ENCODE measurements around the gene ELF5. TPM values are rescaled to one million over a fixed set of nuclear protein-coding genes. Genes with fewer than 3 reads are reported as not detected.

The ELF5 gene
- polyA plus RNA-seq, 3 donors = 62.1 to 100 (median 64.4) TPM

DNA sequence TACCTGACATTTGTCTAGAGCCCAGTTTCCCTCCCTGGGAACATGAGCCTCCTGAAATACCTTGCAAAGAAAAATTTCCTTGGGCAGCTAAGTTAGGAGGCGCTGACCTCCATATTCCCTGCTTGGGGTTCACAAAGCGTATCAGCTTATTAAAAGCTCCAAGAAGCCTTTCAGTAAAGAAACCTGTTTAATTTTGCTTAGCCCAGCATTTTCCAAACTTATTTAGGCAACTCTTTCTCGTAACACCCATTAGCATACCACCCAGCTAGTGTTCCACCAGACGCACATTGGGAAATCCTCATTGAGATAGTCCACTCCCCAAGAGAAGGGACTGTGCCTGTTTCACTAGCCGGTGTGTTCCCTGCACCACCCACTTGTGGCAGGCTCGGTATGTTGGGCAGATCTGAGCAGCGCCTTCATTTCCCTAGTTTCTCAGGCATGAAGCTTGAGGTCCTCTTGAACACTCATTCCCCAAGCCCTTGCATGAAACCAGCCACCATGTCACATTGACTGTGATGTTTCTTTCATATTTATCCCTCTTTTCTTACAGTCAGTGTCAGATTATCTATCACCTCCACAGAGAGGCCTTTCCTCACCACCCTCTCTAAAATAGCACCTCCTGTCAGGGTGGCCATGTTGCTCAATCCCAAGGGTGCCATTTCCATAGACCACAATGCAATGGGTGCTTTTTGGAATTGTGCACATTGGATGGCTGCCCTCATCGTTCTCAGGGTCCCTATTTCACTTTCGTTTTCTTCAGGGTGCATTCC lies 12.5 kb upstream of the ELF5 start:
- no peak for DNase-seq

DNA sequence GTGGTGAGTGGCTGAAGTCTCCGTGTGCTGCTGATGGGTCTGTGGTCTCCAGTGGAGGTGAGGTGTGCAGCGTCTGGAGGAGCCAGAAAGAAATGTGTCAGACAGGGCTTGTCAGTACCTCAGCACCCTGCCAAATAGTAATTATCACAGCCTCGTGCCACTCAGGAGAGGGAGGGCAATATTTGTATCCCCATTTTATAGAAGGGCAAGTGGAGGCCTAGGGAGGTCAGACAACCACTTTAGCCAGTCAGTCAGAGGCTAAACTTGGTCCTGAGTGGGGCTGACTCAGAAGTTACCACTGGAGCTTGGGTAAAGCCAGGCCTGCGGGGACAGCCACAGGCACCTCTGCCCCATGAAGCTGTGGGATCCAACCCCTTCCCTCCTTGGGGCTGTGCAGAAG lies 11.5 kb upstream of the ELF5 start:
- no peak for DNase-seq

DNA sequence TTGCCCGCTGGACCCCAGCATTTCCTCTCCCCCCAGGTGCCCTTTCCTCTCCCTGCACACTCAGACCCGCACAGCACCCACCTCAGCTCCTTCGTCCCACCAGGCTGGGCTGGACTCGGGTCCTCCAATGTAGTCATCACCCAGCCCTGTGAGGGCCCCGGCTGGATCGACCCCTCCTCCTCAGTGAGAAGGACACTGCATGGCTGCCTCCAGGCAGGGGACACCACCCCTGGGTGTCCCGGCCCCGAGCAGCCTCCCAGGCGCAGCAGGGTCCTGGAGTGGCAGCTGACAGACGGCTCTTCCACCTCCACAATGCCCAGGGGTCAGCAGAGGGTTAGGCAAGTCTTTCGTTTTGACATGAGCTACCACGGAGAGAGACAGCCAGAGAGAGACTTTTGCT lies 11.1 kb upstream of the ELF5 start:
- DNase-seq = no peak

DNA sequence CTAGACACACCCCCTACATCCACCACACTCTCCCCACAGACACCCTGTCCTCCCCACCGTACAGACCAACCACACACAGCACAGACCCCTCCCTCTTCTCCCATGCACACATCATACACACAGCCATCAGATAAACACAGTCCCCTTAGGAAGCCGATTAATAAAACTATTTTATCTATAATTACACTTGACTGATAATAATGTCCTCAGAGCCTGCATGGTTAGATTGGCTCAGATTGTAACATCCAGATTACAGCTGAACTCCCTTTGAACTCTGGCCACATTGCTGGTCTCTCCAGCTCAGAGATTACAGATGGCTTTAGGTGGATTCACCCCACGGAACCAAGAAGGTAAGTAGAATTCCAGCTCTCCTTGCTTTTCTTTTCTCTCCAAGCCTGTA lies 9.5 kb upstream of the ELF5 start:
- no peak for DNase-seq

DNA sequence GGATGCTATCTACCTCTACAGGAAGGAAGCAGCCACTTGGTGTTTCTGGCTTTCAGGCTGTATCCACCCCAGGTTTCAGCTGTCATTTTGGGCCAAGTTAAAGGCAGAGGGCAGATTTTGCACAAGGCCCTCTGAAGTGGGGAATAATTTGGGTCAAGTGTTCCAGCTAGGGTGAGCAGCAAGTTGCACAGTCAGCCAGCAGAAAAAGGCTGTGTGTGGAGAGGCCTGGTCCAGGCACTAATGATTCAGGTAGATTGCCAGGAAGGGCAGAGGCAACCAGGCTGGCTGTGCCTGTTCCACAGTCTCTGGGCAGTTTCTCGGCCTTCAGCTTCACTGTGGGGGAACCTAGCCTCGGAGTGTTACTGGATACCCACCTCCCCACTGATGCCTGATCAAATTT lies 8.6 kb upstream of the ELF5 start:
- no peak for DNase-seq

DNA sequence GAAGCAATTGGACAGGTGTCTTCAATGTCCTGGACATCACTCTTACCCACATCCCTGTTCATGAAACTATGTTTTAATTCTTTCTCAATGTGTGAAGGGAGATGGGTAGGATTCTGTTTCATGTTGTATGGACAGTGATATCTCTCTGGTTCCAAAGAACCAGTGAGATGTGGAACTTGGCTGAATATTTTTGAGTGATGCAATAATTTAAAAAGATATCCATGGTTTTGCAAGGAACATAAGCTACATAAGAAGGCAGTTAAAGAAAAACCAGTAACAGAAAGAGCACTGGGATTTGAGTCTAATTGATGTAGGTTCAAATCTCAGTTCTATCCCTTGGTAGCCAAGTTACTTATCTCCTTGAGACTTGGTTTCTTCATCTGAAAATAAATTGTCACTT lies 7.7 kb upstream of the ELF5 start:
- no peak for DNase-seq

DNA sequence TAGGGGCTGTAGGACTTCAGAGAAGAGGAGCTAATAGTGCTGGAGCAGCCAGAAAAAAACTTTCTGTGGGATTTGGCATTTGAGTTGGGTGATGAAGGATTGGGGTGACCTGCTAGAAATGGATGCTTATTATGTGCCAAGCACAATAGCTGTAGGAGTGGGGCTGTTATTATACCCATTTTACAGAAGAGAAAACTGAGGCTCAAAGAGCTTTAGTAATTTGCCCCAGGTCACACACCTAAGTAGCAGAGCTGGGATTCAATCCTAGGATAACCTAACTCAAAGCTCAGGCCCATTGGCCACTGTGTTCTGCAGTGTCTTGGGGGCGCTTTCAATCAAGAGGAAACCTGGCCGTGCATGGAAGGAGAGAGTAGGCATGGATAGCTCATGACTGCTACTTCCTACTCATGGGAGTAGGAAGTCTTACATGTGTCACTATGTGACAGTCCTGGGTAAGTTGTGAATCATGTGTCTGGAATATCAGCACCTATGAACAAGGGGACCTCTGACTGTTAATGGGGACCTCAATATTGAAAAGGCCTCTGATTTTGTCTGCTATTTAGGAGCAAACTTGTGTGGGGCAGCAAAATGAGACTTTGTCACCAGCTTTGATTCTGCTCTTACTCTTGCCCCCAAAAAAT lies 6.1 kb upstream of the ELF5 start:
- no peak for DNase-seq

DNA sequence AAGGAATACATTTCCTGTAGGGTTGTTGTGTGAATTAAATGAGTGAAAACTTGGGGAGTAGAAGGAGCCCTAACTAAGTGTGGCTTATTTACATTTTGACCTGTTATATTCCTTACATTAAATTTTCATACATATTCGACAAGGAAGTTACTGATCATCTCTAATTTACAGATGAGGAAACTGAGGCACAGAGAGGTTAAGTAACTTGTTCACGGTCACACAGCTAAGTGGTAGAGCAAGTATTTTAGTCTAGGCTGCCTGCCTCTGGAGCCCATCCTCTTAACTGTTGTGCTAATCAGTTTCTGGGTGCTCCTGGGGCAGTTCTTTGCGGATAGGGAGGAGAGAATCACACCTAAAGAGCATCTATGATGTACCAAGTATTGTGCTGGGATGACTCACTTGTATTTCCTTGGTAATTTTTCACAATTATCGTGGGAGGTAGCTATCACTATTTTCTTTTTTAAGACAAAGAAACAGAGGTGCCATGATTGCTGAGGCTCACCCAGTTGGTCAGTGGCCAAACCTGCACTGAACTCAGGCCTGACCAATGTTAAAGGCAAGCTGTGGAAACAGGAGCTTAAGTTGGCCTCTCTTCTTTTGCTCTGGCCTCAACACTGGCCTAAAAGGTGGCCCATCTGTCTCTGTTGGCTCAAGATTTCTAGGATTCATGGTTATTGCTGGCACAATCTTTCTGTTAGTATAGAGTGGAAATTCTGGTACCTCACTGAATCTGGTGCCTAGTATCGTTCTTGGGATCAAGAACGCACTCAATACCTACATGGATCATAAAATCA lies 2.9 kb upstream of the ELF5 start:
- no peak for DNase-seq

DNA sequence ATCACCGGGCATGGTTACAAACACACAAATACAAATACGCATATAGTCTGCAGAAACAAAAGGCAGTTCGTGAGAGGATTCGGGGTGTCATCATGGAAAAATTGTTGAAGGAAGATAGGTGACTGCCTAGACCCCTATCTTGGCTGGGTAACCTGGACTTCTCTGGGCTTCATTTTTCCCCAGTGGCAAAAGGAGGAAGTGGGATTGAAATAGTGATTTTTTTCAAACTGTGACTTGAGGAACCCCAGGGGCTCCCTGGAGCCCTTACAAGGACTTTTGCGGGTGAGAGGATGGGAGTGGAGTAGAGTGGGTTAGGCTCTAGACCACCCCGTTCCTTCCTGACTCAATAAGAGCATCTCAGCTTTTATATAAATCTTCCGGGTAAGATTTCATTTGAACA lies 1.0 kb upstream of the ELF5 start:
- DNase-seq = no peak

DNA sequence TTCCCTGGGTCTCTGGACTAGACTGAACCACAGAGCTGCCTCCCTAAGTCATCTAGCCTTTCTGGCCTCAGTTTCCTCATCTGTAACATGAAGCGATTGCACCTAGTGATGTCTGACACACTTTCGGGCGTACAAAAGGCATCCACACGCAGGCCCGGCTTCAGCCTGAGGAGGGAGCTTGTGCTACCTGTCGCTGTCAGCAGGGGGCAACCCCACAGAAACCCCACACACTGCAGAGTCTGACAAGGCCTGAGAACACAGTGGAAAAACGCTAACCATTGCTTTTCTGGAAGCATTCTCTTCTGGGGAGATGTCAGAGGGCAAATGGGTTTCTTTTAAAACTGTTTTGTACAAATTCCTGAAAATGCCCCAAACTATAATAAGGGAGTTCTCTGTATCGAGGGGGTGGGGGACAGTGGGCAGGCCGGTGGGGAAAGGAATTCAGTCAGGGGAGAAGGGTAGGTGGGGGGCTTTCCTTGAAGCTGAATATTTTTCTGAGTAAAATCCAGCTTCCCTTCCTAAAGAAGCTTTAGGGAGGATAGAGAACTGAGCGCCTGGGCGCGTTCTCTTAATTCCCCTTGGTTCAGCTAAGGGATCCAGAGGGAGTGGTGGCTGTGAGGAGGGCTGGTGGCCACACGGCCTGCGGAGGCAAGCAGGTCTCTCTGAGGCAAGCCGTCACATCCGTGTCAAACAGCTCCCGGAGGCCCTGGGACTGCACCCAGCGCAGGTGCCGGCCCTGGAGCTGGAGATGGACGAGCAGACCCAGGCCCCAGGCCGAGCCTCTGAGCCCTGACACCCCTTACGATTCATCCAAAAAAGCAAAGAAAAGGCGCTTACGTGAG lies 533 bp downstream of the ELF5 start:
- DNase-seq = peak; percentile 28

DNA sequence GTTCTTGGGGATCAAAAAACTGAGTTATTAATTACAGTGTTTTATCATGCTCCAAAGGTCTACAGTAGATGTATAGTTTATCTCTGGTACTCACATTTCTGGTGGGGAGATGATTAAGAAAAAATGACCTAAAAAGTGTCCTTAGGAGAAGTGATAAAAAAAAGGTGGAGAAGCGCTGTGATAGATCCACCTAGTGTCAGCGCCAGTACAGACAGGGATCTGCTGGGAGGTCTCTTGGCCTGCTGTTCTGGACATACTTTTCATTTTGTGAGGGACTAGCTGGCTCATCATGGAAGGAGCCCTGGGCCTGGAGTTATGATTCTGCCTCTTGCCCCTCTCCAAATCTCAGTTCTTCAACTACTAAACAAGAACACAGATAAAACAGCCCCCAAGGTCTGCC lies 2.9 kb downstream of the ELF5 start:
- no peak for DNase-seq

DNA sequence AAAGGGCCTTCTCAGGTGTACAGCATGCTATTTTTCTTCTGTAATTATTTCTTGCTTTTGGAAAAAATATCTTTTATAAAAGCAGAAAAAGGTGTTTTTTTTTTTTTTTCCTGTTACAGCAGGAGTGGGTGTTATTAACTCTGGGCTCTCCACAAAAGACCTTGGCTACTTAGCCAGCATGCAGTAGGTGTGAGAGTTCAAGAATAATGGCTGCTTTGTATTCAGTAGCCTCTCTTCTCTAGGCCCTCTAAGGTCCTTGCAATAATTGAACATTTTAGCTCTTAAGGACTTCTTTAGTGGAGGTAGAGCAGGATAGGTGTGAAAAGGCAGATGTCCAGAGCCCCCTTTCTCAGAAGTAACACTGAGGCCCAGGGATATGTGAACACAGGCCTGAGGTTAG lies 3.4 kb downstream of the ELF5 start:
- no peak for DNase-seq

DNA sequence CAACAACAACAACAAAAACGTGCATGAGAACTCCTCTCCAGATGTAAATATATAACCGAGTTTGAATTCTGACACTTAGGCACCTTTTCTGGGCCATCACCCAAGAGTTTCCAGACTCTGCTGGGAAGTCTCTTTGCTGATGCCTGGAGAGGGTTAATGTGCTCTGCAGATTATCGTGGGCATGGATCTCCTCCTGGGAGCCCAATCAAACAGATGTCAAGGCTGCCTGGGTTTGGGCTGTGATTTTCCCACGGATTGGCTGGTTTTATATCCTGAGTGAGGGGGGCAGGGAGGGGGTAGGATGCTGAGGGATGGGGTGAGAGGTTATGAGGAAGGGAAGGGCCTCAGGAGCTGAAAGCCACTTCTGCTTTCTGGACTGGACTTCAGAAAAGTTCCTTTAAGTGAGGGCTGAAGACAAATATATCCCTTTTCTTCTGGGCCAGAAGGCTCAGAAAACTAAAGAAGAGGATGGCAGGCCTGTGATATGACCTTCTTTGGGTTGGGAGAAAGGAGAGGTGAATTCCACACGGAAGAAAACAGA lies 4.2 kb downstream of the ELF5 start:
- no peak for DNase-seq

DNA sequence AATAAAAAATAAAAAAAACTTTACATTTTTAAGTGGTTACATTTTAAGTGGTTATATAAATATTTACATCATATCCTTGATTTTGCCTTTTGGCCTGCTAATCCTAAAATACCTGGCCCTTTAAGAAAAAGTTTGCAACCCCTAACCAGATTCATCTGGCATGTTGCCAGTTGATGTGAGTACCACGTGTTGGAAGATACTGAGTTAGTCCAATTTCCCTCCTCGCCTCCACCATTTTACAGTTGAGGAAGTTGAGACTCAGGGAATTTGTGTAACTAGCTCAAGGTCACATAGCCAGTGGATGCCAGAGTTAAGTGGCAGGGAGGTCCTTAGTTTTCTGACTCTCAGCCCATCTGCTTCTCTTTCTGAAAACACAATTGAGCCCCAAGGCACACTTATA lies 5.1 kb downstream of the ELF5 start:
- DNase-seq = no peak

DNA sequence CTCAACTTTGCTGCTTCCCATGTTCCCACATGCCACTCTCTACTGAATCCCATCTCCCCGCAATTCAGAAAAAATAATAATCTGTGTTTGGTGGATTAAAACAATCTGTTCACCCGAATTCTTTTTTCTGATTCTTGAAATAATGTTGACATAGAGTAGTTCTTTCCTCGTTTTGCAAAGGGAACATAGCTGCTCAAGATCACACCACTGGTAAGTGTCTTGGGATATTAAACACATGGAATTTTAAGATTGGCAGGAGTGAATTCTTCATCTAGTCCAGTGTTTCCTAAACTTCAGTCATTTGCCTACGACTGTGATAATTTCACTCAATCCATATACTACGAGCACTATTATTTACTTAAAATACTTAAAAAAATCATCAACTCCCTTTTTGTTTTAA lies 6.0 kb downstream of the ELF5 start:
- DNase-seq = no peak

DNA sequence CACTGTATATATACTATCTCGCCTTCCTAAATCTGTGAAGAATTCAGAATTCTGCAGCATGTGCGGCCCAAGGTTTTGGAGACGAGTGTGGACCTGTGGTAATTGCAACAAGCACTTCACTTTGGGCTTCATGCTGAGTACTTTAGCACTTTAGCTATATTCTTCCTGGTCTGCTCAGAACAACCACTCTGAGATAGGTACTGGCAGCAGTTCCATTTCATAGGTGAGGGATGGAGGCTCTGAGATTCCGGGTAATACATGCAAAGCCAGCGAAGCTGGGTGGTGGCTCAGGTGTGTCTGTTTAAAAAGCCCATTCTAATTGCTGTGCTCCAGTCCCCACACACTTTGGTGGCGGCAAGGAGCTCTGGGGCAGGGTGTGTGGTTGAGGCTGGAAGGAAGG lies 6.4 kb downstream of the ELF5 start:
- DNase-seq = no peak

DNA sequence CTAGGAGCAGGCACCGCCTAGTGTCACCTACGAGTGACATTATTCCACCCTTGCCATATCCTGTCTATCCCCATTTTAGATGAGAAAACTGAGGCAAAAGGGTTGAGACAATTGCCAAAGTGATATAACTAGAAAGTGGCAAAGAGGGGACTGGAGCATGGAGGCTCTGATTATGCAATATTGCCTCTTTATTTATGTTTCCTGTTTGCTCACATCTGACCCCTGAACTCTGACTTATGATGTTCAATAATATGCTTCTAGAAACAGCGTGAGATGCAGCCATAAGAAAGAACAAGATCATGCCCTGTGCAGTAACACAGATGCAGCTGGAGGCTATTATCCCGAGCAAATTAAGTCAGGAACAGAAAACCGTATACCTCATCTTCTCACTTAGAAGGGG lies 7.7 kb downstream of the ELF5 start:
- no peak for DNase-seq

DNA sequence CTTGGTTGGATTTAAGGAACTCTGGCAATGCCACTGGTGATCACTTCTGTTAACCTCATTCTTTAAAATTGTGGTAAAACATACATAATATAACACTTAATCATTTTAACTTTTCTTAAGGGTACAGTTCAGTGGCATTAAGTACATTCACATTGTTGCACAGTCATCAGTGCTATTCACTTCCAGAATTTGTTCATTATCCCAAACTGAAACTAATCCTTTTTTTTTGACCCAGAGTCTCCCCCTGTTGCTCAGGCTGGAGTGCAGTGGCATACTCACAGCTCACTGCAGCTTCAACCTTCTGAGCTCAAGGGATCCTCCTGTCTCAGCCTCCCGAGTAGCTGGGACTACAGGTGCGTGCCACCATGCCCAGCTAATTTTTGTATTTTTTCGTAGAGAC lies 10.6 kb downstream of the ELF5 start:
- DNase-seq = no peak

DNA sequence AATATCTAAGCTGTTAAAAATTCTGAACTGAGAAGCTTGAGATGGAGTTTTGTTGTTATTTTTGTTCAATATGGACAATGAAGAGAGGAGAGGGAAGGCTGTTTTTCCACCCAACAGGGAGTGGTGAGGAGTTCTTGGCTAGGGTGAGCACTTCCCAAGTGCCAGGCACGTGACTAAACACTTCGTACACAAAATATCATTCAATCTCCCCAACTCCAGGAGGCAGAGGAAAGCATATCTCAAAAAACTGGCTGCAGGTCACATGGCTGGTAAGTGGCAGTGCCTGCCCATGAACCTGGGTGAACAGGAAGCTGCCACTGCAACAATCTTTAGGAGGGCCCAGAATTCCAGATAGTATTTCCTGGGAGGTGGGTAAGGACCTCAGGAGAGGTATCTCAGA lies 11.6 kb downstream of the ELF5 start:
- DNase-seq = no peak

DNA sequence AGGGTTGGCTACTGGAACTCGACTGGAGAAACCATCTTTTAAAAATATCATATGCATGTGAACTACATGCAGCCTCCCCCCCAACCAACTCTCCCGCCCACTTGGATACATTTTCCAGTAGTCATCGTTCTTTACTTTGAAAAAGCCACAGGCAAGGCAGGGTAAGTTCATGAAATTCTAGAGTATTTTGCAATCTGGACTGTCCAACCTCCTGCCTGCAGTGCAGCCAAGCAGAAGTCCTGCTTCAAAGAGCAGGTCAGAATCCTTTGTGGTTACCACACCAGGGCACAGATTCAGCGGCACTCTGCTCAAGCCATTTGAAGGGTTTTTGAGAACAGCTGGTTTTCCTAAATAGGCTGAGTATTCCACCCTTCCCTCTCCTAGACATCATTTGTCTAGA lies 12.1 kb downstream of the ELF5 start:
- no peak for DNase-seq

DNA sequence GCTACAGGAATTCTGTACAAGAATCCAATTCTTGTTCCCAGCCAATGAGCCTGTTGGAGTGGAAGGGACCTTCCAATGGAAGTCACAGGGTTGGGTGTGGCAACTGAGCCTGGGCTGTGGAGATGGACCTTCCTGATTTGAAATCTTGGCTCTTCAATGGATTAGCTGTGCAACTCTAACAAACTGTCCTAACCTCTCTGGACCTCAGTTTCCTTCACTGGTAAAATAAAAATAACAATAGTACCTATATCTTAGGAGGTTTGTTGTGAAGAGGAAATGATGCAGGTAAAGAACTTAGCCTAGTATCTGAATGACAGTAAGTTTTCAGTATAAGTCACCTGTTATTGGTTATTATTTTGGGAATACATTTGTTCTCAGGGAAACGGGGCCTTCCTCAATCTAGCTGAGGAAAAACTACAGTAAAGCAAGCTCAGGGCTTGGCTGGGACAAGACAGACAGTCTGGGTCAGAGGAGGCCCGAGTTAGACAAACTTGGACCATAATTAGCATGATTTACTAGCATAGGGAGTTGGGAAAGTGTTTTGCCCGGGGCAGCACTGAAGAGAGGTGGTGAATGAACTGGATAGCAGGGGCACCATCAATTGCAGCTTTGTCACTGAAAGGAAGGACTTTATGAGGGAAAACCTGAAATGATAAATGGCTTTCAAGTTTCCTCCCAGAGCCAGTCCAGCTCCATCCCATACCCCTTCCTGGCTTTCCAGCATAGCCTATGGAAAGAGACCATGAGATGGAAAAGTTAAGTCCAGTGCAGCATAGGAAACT lies 13.7 kb downstream of the ELF5 start:
- DNase-seq = peak; percentile 49
